ENCODE measurements around the gene CDK5R1.

The CDK5R1 gene

DNA sequence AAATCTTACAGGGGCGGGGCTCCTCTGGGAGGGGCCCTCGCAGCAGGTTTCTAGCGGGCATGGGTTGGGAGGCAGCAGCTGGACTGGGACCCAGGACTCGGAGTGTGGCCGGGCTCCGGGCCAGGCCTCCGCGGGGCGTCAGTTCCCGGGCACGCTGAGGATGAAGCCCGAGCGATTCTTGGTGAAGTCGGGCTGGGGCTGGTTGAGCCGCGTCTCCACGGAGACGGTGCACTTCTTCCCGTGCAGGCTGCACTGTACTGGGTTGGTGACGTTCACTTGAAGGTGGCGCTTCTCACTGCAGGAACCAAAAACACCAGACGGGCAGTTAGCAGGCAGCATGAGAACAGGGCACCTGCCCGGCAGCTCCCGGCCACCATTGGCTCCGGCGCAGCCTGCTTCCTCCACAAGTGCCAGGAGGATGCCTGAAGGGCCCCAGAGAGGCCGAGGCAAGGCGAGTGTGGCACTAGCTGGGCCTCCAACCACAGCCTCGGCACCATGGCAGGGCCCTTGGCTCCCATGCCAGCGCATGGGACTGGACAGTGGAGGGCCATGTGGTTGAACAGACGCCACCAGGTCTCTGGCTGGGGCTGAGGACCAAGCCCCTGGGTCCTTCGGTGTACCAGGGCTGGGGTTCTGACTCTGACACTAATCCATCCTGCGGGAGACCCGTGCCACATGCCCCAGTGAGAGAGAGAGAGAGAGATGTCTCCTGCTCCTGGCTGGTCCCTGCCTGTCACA is 8.0 kb downstream of the CDK5R1 start:
- peak; percentile 72 to 86 for DNase-seq

DNA sequence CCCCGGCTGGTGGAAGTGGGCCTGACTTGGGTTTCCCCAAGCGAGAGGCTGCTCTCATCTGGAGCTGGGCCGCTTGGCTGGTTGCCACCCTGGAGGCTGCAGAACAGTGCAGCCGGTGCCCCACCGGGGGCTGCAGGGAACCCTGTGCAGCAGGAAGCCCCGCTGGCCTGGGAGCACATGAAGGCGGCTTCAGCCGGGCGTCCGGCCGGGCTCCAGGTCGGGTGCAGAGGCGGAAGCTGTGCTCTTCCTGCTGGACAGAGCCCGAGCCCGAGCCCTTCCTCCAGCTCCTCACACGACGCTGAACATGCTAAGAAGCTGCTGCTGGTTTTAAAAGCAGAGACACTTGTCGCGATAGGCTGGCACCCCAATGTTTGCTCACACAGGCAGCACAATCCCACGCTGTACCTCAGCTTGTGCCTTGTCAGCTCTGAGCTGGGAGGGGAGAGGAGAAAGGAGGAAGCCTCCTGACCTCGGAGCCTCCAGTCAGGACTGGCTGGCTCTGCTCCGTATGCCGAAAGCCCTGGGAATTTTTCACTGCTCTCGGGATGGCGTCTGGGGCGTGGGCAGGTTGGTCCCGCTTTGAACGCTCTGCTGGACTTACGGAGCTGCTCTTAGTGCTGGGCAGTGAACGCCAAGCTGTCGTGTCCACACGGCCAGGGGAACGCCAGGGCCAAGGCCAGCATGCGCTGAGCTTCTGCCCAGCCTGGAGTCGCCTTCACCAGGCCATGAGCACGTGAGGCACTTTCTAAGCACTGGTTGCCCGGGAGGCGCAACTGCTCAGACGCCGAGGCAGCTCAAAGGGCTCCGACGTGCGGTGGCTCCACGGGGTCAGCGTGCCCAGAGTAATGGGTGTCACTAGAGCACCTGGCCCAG is 8.8 kb downstream of the CDK5R1 start:
- no peak for DNase-seq

DNA sequence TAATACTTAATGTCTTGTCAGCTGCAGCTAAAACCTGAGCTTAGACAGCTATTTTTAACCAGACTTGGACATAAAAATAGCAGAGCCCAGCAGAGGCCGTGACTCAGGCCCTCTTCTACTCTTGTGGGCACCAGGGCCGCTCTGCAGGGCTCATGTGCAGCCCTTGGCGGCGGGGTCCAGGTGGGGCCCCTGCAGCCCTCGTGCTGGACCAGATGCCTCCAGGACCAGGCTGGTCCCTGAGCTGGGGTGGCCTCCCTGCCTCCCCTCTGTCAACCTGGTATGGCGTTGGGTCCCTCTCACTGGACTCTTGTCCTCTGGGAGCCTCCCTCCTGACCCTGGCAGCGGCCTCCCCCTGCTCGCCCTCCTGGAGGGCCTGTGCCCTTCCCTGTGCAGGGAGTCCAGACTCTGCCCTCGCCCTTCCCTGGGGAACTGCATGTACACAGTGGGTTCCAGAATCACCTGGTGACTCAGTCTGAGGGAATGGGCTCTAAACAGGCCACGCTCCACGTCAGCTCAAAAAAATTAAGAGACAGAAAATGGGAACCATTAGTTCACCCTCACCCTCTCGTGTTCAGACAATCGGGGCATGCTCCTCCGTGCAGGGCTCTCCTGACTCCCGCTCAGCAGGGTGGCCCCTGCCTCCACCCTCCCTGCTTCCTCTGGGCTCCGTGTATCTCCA is 9.7 kb downstream of the CDK5R1 start:
- DNase-seq: no peak

DNA sequence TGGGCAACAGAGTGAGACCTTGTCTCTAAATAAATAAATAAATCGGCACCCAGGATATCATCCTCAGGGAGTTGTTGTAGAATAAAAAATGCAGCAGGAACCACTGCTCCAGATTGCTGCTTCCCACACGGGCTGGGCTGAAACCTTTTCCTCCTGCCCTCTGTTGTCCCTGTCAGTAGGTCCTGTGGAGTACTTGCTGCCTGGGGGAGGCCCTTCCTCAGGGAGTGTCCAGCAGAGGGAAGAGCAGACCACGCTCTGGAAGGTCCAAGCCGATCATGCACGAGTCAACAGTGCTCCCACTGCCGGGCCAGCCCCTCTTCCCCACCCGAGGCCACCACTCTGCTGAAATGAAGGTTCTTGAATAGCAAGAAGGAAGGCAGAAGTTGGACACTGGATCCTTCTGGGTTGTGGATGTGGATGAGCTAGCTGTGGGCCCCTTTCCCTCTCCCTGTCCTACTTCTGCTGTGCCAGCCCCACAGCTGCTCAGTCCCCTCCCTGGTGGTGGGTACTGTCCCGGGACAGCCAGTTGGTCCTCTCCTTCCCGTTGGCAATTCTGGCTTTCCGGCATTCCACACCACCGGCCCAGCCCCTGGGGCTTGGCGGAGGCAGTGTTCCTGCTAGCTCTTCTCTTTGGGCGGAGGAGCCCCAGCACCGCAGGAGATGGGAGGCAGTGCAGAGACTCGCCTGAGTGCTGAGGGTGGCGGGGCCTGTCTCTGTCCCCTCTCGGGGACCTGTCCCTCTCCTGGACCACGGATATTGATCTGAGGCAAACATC is 10.8 kb downstream of the CDK5R1 start:
- DNase-seq: no peak

DNA sequence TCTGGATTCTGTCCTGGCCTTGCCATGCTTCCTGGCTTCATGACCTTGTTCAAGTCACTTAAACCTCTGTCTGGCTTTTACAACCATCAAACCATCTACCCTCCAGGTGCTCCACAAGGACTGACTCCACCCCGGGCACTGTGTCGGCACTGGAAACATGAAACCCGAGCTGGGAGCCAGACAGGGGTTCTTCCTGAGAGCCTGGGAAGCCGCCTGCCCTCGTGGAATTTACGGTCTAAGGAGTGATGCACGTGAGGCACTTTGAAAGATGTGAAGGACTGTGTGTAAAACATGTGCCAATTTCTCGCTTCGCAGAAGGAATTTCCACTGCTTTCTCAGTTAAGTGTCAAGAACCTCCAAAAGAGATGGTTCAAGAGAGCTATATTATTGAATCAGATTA is 11.6 kb downstream of the CDK5R1 start:
- DNase-seq: peak; percentile 56 to 73

DNA sequence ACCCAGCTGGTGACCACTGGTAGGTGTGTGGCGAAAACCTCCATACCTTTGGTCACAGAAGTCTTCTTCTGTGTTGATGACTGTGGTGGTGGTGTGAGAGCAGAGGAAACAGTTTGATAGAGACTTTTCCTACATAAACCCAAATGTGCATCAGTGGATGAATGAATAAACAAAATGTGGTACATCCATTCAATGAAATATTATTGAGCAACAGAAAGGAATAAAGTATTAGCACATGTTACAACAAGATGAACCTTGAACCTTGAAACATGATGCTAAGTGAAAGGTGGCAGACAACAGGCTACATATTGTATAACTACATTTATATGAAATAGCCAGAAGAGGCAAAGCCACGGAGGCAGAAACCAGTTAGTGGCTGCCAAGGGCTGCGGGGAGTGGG is 15.2 kb downstream of the CDK5R1 start:
- no peak for DNase-seq

DNA sequence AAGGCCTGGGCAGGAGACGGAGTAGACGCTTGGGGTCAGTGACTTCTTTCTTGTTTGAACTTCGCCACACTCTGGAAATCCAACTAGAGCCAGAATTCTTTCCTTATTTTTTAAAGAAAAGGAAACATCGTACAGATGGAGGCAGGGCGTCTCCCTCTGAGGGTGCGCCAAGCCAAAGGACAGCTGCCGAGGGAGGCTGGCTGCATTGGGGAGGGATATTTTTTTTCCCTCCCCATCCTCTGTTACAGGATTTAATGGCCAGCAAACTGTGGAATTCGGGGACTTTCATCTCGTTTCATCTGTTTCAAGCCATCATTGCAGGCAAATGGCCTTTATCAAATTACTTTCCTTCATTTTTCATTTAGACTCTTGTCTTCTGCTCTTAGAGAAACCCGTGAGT is 15.9 kb downstream of the CDK5R1 start:
- DNase-seq: no peak

DNA sequence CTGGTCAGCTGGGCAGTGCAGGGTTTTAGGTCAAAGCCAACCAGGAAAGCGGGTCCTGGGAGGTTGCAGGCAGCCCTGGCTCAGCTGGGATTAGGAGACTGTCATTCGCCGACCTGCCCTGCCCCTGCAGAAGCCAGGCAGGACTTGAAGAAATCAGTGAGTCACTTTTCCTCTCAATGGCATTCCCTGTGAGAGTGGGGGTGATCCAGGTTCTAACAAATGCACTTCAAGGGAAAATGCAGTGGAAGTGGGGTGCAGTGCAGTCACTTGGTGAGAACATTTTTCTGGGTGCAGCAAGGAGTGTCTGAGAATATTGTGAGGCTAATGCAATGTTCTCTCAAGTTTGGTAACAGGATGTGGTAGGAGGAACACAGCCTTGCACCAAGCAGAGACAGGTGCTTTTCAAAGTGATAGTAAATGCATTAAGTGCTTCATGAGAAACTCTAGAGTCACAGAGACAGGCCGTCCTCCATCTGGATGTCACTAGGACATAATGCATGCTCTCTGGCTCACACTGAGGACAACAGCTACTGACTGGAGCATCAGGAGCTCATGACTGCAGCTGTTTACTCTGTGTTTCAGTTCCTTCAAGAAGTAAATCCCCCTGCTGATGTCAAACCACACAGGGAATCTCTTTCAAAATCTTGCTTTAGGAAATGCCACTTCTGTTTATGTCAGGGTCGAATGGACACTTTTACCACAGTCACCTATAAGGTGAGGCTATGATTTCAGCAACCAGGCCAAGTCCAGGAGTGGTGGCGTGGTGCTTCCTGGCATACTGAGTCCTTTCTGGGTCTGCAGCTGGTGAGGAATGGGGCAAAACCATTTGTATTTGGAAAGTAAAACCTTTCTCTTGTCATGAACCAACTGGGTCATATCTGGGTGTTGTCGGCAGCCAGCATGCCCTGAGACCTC is 16.7 kb downstream of the CDK5R1 start:
- DNase-seq: peak; percentile 54 to 90

DNA sequence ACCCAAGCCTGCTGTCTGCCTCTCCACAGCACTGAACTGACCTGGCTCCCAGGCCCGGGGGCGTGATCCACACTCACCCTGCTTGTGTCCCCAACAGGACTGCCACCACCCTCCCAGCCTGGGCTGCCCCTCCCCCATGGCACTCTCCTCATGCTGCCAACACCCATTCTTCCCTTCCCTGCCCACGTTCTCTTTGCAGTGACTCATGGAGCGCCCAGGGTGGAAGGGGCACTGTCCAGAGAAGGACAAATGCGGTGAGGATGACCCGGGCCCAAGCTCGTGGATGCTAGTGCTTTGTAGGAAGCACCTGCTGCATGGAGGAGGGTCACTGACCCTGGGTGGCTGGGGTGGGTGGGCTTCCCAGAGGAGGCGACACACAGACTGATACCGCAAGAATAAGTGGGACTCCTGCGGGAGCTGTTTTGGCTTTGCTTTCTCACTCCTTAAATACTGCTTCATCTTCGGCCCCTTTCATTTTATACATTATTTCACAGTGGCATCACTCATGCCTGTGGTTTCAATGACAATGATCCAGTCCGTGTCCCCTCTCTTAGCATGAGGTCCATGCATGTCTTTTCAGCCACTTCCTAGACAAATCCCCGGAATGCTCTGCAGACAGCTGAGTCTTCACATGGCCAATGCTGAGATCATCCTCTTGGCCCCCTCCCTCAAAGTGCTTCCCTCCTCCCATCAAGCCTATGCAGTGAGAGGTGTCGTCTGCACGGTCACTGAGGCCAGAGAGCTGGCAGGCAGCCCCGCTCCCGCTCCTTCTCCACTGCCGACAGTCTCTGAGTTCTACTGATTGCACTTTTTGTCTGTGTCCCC is 17.6 kb downstream of the CDK5R1 start:
- DNase-seq: no peak

DNA sequence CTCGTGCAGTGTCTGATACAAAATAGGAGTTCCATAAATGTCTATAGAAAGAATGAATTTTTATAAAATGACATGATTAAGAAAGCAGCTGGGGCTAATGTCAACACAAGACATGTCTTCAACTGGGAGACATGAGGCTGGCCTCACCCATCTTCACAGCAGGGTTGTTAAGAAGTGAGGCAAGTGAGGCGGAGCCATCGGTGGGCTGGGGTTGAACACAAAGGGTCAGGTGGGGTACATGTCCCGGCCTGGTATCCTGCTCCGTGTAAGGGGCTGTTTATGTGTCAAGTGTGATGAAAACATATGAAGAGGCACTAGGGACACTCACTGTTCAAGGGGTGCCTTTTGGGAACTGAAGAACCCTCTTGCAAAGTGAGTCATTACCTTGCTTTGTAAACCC is 22.1 kb downstream of the CDK5R1 start:
- no peak for DNase-seq

DNA sequence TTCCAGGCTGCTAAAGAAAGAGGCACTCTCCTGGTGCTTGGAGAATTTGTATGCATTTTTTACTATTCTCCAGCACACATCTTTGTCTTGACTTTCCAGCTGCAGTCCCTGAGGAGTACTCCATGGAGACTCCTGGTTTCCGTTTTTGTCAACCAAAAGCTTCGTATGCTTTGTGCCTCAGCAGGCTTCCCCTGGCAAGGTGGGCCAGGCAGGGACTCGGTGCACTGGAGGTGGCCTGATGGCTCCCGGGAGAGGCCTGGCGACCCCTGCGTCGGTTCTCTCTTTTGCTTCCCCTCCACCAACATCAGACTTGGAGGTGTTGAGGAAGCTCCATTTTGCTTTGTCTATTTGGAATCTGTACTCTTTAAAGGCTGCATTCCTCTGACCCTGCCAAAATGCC is 23.7 kb downstream of the CDK5R1 start:
- no peak for DNase-seq

DNA sequence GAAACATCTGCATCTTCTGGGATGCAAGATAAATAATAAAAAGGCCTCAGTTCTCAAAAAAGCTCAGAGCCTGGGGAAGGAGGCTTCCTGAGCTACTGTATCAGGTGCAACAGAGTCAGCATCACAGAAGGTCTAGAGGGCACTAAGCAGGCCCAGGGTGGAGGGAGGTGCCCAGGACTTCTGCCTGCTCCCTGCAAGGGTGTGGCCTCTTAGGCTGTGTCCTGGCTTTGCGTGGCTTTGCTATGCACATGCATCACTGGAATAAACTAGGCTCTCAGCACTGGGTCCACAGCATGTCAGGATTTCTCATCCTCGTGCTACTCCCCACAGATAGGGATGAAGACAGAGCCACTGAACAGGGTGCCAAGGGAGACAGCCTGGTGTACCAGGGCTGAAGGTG is 25.5 kb downstream of the CDK5R1 start:
- DNase-seq: no peak

DNA sequence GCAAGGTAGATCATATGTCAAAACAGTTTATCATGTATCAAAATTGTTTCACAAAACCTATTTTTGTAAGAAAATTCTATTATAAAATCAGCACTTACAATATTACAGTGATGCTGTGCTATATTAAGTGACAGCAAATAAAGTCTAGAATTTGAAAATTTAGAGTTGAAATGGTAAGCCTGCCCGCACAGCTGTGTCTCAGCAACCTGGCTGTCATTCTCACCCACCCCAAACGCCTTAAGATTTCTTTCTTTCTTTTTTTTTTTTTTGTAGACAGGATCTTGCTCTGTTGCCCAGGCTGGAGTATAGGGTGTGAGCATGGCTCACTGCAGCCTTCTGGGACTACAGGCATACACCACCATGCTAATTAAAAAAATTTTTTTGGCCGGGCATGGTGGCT is 26.8 kb downstream of the CDK5R1 start:
- no peak for DNase-seq

DNA sequence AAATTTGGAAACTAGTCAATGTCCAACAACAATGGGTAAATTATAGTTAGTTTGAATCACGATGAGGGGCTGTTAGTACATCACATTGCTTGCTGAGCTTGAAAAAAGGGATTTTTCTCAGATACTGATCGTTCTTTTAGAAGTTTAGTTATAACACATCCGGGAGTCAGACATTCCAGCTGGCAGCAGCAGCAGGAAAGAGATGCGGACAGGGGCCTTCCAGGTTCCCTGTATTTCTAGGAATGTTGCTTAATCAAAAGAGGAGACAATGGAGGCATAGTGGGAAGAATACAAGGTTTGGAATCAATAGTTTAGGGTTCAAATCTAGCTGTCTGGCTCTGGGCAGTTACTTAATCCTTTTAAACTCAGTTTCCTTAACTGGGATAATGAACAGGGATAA is 27.8 kb downstream of the CDK5R1 start:
- no peak for DNase-seq

DNA sequence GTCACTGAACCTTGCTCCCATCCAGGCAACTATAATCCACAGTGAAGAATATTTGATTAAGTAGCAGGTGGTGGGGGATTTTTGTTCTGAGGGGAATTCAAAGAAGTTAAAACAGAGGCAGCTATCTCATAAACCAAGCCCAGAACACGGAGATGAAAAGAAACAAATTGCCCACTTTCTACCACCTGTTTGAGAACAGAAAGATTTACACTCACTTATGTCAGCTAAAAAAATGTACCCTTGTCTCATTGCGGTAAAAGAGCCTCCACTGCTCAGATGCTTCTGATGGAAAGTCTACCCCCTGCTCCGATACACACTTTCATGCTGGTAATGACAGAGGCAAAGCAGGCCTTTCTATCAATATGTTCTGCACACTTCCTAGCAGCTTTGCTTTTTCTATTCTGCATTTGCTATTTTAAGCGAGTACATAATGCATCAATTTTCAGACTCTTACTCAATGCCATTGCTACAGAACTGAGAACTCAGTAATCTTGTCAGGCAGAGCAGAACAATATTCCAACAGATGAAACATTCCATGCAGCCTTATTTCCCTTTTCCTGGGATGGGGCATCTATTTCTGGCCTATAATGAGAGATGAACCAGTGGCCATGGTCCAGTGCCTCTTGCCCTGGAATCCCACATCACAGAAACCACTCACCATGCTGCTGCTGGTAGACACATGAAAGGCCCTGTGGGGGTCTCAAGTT is 29.0 kb downstream of the CDK5R1 start:
- peak in 1 of 2 experiments; percentile 55 for DNase-seq

DNA sequence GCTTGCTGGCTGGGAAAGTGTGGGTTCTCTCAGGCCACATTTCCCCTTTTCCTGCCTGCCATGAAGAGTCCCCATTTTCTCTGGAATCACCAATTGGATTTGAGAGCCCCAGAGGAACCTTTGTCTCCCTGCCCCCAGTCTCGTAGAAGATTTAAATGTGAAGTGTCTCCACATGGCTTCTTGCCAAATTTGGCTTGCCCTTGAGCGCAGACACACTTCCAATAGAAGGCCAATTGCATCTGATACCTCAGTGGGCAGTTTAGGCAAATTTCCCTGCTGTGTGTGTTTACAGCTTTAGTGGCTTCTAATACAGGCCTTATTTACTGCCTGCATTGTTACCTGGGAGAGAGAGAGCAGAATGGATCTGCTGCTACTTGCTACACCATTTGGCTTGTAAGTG is 29.7 kb downstream of the CDK5R1 start:
- peak; percentile 71 to 91 for DNase-seq

DNA sequence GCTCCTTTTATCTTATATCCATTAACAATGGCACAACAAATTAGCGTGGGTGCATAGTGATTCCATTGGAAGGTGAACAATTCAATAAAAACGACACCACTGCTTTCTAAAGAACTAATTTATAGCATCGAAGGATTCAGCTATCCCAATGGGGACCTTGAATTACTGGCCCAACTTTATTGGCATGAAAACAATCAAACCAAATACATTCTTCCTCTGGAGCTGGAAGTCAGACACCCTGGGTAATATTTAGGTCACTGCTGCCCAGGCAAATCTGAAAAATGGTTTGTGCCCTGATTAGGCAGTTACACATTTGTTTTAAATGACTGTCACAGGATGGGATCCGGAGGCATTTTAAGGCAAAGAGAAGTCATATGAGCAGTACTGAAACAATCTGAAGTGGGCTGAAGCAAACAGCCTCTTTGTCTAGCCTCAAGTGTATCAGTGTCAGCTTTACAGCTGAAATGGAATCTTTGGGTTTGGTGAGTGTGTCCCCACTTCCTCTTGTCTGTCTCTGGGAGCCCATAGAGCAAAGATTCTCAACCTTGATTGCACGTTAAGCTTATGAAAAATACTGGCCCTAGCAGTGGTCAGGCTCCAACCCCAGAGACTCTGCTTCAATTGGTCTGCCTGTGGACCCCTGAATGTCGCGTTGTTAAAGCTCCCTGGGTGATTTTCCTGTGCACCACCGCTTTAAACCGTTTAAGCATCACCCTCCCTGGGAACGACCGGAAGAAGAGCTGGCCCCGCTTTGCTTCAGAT is 30.3 kb downstream of the CDK5R1 start:
- no peak for DNase-seq

DNA sequence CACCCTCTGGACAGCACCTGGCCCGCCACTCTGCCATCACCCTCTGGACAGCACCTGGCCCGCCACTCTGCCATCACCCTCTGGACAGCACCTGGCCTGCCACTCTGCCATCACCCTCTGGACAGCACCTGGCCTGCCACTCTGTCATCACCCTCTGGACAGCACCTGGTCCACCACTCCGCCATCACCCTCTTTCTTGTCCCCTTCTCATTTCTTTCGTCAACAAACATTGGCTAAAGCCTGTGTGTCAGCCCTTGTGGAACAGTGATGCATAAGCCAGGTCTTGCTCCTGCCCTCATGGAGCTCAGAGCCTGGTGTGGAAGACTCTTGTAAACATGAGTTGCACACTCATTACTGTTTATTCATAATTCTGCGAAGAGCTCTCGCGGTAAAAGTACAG is 31.2 kb downstream of the CDK5R1 start:
- no peak for DNase-seq

DNA sequence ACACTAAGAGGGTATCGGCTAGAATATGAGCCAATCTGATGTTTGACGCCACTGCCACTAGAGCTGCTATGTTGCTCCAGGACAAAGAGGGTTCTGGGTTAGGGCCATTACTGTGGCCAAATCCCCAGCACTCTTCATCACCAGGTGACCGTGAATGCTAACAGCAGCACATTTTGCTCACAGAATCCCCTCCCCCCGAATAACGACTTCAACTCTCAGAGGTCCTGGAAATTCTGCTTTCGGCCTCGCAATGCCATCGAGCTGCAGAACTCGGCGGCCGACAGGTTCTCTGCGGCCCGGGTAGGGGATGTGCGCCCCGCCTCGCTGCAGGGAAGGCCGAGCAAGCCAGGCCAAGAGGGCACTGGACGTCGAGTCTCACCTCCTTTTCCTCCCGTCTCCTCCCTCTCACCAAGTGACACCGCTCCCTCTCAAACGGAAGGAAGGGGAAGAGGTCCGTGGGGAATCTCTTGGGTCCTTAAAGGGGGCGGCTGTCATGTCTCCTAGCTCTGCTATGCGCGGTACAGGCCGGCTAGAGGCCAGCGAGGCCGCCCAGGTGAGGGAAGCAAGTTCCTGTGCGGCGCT is 31.9 kb downstream of the CDK5R1 start:
- DNase-seq: no peak
